GM18520 (cell line): ENCODE results near the gene UBE2F.

Experiments
- ATAC-seq: cut with Tn5 transposase; IDR thresholded peaks from one replicate; pipeline ENCODE4 v1.9.1; 2021; ENCODE audit not compliant: unreplicated experiment

Gene UBE2F

DNA sequence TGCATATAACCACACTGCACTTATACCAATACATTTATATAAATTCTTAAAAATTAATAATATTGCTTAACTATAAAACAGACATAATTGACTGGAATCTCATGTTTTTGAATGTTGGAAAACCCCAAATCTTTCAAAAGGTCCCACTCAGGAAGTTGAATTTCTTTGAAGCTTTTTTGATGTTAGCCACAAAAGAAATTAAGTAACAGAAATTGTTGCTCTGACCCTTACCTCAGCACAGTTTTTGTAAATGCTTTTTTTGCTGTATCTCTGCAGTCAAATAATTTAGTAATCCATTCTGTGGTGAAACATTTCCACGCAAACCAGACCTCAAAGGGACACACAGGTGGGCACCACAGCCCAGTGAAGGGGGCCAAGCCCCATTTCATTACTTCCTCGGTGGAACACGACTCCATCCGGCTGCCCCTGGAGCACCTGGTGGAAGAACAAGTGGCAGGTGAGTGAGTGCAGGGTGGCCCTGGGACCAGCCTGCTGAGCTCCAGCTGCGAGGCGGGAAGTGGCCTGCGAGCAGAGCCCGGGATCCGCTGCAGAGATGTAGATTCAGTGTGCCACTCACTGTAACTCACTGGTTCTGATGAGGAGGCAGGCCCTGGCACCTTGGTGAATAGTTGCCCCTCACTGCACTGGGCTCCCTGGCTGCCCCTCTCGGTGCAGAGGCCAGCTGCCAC lies 102.4 kb downstream of the UBE2F start:
- ATAC-seq = no peak

DNA sequence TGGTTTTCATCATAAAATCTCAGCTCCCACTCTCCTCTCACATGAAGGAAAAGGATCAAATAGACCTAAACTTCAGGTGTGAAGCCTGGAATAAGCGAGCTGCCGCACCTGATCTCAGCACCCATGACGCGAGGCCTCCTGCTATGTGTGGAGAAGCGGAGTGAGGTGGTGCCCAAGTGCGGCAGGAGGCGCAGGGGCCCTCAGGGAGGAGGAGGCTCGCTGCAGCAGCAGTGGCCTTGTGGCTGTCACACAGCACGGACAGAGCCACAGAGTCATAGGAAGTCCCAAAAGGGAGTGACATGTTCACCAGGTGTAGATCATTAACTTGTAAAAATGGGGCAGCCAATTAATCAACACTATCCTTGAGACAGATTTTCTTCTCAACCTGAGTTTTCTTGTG lies 103.1 kb downstream of the UBE2F start:
- ATAC-seq = no peak

DNA sequence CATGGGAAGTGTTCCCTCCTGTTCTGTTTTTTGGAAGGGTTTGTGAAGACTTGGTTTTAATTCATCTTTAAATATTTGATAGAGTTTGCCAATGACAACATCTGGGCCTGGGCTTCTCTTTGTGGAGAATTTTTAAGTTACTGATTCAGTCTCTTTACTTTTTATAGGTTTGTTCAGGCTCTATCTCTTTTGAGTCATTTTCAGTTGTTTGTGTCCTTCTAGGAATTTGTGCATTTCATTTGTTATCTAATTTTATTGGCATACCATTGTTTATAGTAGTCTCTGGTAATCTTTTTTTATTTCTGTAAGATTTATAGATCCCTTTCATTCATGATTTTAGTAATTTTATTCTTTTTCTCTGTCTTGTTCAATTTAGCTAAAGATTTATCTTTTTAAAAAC lies 108.6 kb downstream of the UBE2F start:
- no peak for ATAC-seq

DNA sequence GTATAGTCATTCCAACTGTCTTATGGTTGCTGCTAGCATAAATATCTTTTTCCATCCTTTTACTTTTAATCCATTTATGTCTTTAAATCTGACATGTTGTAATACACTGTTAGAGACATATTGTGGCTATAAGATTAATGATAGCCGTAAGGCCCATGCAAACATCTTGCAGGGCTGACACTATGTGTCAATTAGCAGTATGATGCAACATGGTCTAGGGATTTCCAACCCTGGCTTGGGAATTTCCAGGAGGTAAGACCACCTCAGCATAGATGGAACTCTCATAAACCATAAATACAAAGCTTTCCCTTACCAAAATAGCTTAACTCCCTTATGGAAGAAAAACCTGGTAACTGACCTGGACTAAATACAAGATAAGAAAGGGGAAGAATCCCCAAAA lies 110.5 kb downstream of the UBE2F start:
- ATAC-seq = no peak

DNA sequence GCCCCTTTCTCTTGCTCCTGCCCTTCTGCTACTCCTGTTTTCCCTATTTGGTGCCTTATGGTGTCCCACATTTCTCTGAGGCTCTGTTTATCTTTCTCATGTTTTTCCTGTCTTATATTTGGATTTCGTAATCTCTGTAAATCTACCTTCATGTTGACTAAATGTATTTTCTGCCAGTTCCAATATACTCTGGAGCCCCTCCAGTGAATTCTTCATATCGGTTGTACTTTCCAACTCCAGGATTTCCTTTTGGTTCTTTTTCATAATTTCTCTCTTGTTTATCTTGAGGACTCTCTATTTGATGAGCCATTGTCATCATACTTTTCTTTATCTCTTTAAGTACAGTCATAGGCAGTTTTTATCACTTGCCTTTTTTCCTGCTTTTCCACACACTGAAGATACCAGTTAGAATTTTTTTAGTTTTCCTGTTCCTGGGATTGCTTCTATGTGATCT lies 113.1 kb downstream of the UBE2F start:
- no peak for ATAC-seq

DNA sequence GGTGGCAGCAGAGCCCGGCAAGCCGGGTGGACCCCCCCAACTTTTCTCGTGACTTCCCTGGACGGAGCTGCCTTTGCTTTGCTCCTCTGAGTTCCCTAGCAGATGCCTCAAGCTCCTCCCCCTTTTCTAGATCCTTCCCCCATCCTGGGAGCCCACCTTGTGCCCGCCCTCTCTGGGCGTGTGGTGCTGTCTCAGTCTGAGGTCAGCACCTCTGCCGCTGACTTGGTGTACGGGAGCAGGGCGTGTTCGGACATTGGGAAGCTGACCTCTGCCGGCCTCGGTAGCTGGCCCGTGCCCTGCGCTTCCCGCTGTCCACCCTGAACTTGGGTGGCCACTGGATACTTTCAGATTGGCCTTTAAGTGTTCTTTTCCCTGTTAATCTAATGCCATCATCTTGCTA lies 113.7 kb downstream of the UBE2F start:
- no peak for ATAC-seq

DNA sequence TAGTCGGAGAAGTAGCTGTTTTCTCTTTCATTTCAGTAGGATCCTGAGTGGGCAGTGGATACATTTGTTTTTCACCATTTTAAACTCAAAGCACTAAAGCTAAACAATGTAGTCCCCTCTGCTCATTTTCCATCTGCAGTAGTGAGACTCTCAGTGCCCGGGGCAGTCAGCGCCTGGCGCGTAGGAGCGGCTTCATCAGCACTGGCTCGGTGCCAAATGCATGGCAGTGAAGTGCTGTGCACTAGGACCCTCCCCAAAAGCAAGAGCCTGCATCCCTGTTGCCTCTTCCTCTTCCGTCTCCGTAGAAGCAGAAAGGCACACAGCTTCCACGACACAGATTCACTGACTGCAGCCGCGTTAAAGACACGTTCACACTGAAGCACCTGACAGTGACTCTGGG lies 114.3 kb downstream of the UBE2F start:
- no peak for ATAC-seq

DNA sequence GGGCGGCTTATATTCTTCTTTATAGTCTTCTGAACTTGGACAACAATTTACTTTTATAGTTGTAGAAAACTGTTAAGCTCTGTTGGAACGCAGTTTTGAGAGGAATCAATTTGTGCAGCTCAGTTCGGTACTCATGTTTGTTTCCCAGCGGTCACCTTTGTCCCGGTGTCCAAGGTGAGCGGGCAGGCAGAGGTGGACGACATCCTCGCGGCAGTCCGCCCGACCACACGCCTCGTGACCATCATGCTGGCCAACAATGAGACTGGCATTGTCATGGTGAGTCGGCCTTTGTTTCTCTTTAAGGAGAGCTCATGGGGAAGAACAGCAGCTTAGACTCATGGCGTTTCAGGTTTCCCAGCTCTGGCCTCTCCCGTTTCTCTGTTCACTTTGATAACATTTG lies 114.7 kb downstream of the UBE2F start:
- no peak for ATAC-seq

DNA sequence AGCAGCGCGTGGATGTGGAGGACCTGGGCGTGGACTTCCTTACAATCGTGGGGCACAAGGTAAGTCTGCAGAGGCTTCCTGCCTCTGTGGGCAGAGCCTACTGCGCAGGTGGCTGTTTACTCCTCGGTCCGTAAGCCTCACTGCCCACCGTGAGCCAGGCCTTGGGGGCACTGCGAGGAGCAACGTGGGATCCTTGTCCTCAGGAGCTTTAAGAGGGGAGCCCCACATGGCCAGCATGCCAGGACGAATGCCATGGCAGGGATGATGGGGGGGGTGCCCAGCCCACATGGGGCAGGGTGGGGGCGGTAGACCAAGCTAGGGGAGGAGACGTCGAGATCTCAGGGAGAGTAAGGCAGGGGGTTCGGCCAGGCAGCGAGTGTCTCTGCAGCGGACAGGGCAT lies 115.3 kb downstream of the UBE2F start:
- ATAC-seq = no peak

DNA sequence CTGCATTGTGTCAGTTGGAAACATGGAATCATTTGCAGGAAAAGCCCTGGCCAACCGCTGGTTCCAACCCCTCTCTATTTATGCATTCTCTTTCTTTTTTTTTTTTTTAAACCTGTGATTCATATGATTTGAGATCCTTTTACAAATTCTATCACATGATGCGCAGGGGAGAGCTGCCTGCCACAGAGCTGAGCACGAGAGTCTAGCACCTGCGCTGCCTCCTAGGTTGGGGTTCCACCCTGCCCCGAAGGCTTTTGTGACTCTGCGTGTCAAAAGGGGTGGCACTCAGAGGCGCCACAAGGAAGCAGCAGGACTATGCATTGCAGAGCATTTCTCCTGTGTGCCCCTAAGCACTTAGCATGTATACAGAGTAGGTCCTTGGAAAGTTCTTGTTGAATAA lies 116.0 kb downstream of the UBE2F start:
- no peak for ATAC-seq

DNA sequence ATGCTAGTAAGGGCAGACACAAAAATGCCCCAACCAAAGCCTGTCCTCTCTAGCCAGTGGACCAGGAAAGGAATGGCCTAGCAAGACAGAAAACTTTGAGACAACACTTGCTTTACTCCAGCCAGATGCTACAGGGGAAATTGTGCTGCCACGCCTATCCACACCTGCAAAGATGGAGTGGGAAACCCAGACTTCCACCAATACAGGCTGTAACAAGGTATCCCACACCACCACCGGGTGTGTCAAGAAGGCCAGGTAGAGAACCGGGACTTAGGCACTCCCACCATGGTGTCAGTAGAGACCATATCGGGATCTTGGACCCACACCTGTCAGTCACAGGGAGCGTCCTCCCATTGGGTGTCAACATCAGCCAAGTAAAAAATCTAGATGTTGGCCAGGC lies 117.1 kb downstream of the UBE2F start:
- no peak for ATAC-seq

DNA sequence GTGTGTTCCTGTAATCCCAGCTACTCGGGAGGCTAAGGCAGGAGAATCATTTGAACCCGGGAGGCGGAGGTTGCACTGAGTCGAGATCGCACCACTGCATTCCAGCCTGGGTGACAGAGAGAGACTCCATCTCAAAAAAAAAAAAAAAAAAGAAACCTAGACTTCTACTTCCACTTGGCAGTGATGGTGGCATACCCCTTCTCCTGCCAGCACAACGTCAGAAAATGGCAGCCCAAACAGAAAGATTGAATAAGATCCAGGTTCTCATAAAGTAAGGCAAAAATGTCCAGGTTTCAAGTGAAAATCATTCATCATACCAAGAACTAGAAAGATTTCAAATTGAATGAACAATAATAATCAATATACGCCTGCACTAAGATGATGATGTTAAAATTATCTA lies 117.9 kb downstream of the UBE2F start:
- no peak for ATAC-seq

DNA sequence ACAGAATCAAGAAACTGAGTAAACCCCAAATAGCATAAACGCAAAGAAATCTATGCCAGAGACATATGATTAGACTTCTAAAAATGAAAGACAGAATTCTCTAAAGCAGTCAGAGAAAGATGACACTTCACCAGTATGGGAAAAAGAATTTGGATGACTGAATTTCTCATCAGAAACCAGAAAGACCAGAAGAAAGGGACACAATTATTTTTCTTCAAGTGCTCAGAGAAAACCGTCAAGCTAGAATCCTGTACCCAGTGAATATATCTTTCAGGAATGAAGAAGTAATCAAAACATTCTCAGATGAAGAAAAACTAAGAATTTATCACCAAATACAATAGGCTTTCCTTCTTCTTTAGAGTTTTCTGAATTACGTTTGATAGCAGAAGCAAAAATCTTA lies 119.1 kb downstream of the UBE2F start:
- no peak for ATAC-seq

DNA sequence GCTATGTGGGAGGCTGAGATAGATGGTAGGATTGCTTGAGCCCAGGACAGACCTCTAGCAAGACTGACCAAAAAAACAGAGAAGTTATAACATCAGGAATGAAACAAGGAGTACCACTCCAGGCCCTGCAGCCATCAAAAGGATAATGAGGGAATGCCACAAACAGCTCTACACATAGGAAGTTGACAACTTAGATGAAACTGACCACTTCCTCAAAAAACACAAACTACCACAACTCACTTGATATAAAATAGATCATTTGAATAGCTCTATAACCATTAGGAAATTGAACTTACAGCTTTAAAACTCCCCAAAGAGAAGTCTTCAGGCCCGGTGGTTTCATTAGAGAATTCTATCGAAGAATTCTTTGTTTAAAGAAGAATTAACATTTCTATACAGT lies 120.4 kb downstream of the UBE2F start:
- no peak for ATAC-seq

DNA sequence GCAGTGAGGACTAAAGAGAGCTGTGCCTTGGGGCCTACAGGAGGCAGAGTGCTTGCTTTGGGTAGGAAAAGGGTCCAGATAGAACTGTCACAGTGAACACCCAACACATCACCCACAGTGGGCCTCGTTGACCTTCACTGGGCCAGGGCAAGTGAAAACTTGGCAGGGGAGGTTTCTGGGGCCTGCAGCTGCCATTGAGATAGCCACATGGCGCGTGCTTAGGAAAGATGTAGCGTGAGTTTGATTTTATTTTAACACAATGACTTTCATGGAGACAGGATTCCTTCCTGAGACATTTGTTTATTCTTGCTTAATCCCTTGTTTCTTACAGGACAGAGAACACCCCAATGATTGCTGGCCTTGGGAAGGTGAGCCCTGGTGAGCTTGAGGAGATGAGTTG lies 124.1 kb downstream of the UBE2F start:
- ATAC-seq = no peak

DNA sequence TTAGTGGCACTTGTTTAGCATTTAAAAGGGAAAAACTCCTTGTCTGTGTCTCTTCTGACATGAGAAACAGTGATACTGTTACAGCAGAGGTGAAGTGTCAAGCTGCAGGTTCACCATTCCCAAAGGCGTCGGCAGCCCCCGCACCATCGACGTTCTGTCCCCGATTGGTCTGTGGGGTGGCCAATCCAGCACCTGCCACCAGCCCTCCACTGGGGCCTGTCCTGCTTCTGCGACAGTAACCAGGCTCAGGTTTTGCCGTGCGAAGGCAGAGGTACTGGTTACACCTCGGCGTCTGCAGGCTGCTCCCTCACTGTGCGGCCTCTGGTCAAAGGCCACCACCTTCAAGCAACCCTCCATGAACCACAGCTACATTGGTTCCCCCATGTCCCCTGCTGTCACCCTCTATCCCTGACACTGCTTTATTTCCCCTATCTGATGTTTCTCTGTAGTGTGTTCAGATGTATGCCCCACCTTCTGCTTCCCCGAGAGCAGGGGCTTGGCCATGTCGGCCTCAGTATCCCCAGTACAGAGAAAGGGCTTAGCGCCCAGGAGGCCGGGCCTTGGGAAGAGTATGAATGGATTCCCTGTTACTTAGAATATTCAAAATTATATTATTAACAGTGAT lies 124.7 kb downstream of the UBE2F start:
- no peak for ATAC-seq
